PC-9 (cell line): Measurements from ENCODE around the gene ANKRD62. TPM values are rescaled to one million over a fixed set of nuclear protein-coding genes. Genes with fewer than 3 reads are reported as not detected.

Source experiments
- BruUV-seq: library from RNA; stranded (reverse); fragments of 400-500 nt; replicated peaks from 2 replicates; lab custom pipeline; 2021; lab: Mats Ljungman, UMichigan
- CTCF ChIA-PET: fragments of 300-600 bp; sonication (Branson Sonifier 250); formaldehyde crosslinking; loops from one replicate; lab custom pipeline; 2022; ENCODE audit warnings: antibody characterized with exemption; lab: Charles Lee
- POLR2A ChIA-PET: fragments of 300-600 bp; sonication (Branson Sonifier 250); formaldehyde crosslinking; loops from one replicate; lab custom pipeline; 2022; ENCODE audit warnings: antibody characterized with exemption; ENCODE audit not compliant: unreplicated experiment; lab: Charles Lee
- DNase-seq, 2 experiments: peaks; one replicate each; pipeline versions ENCODE4 v3.0.0 to v3.0.0-alpha.2; 2015 to 2022; ENCODE audit warnings: mixed read lengths in 1 of 2
- H2AFZ ChIP-seq: fragments of 200-600 bp; sonication (generic); 2 replicates; pipeline ENCODE4 v1.8.1; 2017; ENCODE audit warnings: antibody characterized with exemption
- H3F3A ChIP-seq: fragments of 200-600 bp; sonication (generic); 2 replicates; pipeline ENCODE4 v1.8.1; 2017; ENCODE audit warnings: antibody characterized with exemption, mild to moderate bottlenecking, low read depth; ENCODE audit not compliant: insufficient read depth
- H3K27ac ChIP-seq: fragments of 200-600 bp; sonication (generic); 2 replicates; pipeline ENCODE4 v1.6.1; 2016; ENCODE audit warnings: mixed run types
- H3K27me3 ChIP-seq: fragments of 200-600 bp; sonication (generic); 2 replicates; pipeline ENCODE4 v1.6.1; 2016; ENCODE audit warnings: low read depth, mixed run types; ENCODE audit not compliant: insufficient read depth
- H3K36me3 ChIP-seq: fragments of 200-600 bp; sonication (generic); 2 replicates; pipeline ENCODE4 v1.6.1; 2016; ENCODE audit warnings: low read depth, mixed run types
- H3K4me1 ChIP-seq: fragments of 200-600 bp; sonication (generic); replicated peaks from 2 replicates; pipeline ENCODE4 v1.6.1; 2016; ENCODE audit warnings: mixed run types; ENCODE audit not compliant: insufficient read depth
- H3K4me2 ChIP-seq: fragments of 200-600 bp; sonication (generic); 2 replicates; pipeline ENCODE4 v1.6.1; 2017; ENCODE audit warnings: mixed run types
- H3K4me3 ChIP-seq: fragments of 200-600 bp; sonication (generic); 2 replicates; pipeline ENCODE4 v1.6.1; 2016; ENCODE audit warnings: mixed run types
- H3K79me2 ChIP-seq: fragments of 200-600 bp; sonication (generic); 2 replicates; pipeline ENCODE4 v1.6.1; 2017; ENCODE audit warnings: low read depth, mixed run types
- H3K9me2 ChIP-seq: fragments of 200-600 bp; sonication (generic); 2 replicates; pipeline ENCODE4 v1.8.1; 2017; ENCODE audit warnings: mild to moderate bottlenecking; ENCODE audit not compliant: insufficient read depth
- H3K9me3 ChIP-seq: fragments of 200-600 bp; sonication (generic); 2 replicates; pipeline ENCODE4 v1.8.1; 2016; ENCODE audit warnings: low read depth; ENCODE audit not compliant: insufficient read depth
- H4K20me1 ChIP-seq: fragments of 200-600 bp; sonication (generic); 2 replicates; pipeline ENCODE4 v1.8.1; 2017; ENCODE audit not compliant: insufficient read depth
- EZH2 ChIP-seq: fragments of 200-600 bp; sonication (generic); IDR thresholded peaks from 2 replicates; pipeline ENCODE4 v1.8.0; 2017; ENCODE audit warnings: antibody characterized with exemption, low read depth
- intact Hi-C: fragments of 100-400 bp; cut with micrococcal nuclease; formaldehyde crosslinking; loops from one replicate; pipeline ENCODE4 v1.10.0; 2022; ENCODE audit not compliant: unreplicated experiment
- total RNA-seq: library from RNA; stranded (reverse); gene quantifications from 2 replicates; pipeline ENCODE4 v1.2.3, GENCODE V29; 2021
- TF ChIP-seq, protein P1 (sequence below): fragments of 200-600 bp; sonication (generic); conservative IDR thresholded peaks from 2 replicates; pipeline ENCODE4 v1.6.1; 2017; ENCODE audit warnings: mixed run types, antibody characterized with exemption, mild to moderate bottlenecking, moderate library complexity

Gene ANKRD62
- total RNA-seq, 1 experiment from 2014 or later, result not detected

- no peaks in the 10 kb centered on the region for H3K27me3 ChIP-seq
- H3K4me3 ChIP-seq, result no peak overlapping the region
- no peaks in the 10 kb centered on the region for H3F3A ChIP-seq
- no peaks in the 10 kb centered on the region for H3K4me1 ChIP-seq
- H3K9me2 ChIP-seq, result no peaks in the 10 kb centered on the region
- no peaks in the 10 kb centered on the region for H3K79me2 ChIP-seq
- no peaks in the 10 kb centered on the region for H3K36me3 ChIP-seq
- no peak overlapping the region for H2AFZ ChIP-seq
- DNase-seq, result no peak
- TF ChIP-seq, protein P1, sequence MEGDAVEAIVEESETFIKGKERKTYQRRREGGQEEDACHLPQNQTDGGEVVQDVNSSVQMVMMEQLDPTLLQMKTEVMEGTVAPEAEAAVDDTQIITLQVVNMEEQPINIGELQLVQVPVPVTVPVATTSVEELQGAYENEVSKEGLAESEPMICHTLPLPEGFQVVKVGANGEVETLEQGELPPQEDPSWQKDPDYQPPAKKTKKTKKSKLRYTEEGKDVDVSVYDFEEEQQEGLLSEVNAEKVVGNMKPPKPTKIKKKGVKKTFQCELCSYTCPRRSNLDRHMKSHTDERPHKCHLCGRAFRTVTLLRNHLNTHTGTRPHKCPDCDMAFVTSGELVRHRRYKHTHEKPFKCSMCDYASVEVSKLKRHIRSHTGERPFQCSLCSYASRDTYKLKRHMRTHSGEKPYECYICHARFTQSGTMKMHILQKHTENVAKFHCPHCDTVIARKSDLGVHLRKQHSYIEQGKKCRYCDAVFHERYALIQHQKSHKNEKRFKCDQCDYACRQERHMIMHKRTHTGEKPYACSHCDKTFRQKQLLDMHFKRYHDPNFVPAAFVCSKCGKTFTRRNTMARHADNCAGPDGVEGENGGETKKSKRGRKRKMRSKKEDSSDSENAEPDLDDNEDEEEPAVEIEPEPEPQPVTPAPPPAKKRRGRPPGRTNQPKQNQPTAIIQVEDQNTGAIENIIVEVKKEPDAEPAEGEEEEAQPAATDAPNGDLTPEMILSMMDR, result no peak
- TF ChIP-seq EZH2, result no peak
- no peaks in the 10 kb centered on the region for H4K20me1 ChIP-seq
- CTCF ChIA-PET, result no interaction called here
- no peak overlapping the region for H3K27ac ChIP-seq
- no peak overlapping the region for H3K4me2 ChIP-seq
- intact Hi-C loops, result loop anchor here (5.0 kb wide), 1 partner anchor 169 kb away; no protein-coding TSS in a partner anchor
- no TSS peak for BruUV-seq
- H3K9me3 ChIP-seq, result no peaks in the 10 kb centered on the region
- POLR2A ChIA-PET, result no interaction called here
Observed at GRCh38 chr18:12088096-12088495, 5.5 kb upstream of the ANKRD62 start.

DNA sequence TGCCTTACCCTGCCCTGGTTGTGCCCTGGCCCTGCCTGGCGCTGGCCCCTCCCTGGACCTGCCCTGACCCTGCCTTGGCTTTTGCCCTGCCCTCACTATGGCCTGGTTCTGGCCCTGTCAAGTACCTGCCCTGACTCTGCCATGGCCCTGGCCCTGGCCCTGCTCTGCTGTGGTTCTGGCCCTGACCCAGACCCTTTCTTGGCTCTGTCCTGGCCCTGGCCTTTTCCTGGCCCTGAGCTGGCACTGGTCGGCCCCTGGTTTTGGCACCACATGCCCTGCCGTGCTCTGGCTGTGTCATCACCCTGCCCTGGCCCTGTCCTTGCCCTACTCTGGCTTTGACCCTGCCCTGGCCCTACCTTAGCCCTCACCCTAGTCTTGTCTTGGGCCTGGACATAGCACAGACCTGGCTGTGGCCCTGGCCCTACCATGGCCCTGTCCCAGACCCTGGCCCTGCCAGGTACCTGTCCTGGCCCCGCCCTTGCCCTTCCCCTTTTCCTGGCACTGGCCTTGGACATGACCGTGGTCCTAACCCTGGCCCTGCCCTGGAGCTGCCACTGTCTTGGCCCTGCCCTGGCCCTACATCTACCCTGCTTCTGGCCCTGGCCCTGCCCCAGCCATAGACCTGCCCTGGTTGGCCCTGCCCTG lies 4.8 kb upstream of the ANKRD62 start:
- Histone ChIP-seq H4K20me1 (no peaks in the 10 kb centered on the region), H3F3A (no peaks in the 10 kb centered on the region), H3K79me2 (no peaks in the 10 kb centered on the region), H2AFZ (no peak overlapping the region), H3K9me3 (no peaks in the 10 kb centered on the region), H3K4me3 (no peak overlapping the region), H3K4me1 (no peaks in the 10 kb centered on the region), H3K27ac (no peak overlapping the region), H3K4me2 (no peak overlapping the region), H3K9me2 (no peaks in the 10 kb centered on the region), H3K27me3 (no peaks in the 10 kb centered on the region), H3K36me3 (no peaks in the 10 kb centered on the region)
- no peak for DNase-seq
- intact Hi-C loops, result loop anchor here (5.0 kb wide), 1 partner anchor 168 kb away; no protein-coding TSS in a partner anchor
- no TSS peak for BruUV-seq
- ChIA-PET POLR2A (no interaction called here), CTCF (no interaction called here)
- no peak for TF ChIP-seq EZH2
- TF ChIP-seq, protein P1, result no peak

DNA sequence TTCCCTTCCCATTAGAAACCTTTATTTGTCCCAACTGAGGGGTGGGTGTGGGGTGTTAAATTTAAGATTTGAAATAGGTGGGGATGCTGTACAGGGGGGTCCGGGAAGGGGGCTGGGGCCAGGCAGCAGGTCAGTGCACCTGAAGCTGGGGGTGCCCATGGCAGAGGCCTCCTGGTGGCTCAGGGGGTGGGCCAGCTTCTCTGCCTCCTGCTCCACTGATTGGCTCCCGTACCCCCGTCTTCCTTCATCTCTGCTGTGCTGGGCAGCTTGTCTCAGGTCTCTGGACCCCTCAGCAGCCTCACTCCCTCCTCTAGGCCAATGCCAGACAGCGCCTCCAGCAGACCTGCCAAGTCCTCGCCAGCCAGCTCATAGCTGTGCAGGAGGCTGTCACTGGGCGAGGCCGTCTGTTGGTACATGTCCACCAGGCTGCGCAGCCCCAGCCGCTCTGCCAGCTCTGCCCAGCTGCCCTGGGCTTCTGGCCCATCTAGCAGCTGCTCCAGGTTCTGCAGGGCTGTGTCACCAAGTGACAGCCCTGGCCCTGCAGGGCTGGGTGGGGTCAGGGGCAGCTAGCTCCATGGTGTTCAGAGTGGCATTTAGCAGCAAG lies 2.0 kb upstream of the ANKRD62 start:
- H3F3A ChIP-seq, result no peaks in the 10 kb centered on the region
- H3K4me3 ChIP-seq, result no peak overlapping the region
- H3K9me3 ChIP-seq, result no peaks in the 10 kb centered on the region
- no peaks in the 10 kb centered on the region for H3K9me2 ChIP-seq
- no peaks in the 10 kb centered on the region for H3K4me1 ChIP-seq
- H3K27ac ChIP-seq, result no peak overlapping the region
- ChIA-PET CTCF (no interaction called here), POLR2A (no interaction called here)
- BruUV-seq, result no TSS peak
- no peaks in the 10 kb centered on the region for H3K27me3 ChIP-seq
- intact Hi-C loops, result loop anchor here (1.0 to 2.0 kb wide), 8 partner anchors 146 to 843 kb away; partner anchors contain the start of genes AFG3L2 and SPIRE1
- no peak overlapping the region for H3K4me2 ChIP-seq
- no peaks in the 10 kb centered on the region for H3K36me3 ChIP-seq
- no peak overlapping the region for H2AFZ ChIP-seq
- no peaks in the 10 kb centered on the region for H4K20me1 ChIP-seq
- DNase-seq, result no peak
- no peaks in the 10 kb centered on the region for H3K79me2 ChIP-seq
- TF ChIP-seq, protein P1, result no peak
- no peak for TF ChIP-seq EZH2
